Measurements from ENCODE around the gene PLCD4.
A peak's percentile ranks its signal among the peaks of the same experiment; 100 is the strongest.

The PLCD4 gene

DNA sequence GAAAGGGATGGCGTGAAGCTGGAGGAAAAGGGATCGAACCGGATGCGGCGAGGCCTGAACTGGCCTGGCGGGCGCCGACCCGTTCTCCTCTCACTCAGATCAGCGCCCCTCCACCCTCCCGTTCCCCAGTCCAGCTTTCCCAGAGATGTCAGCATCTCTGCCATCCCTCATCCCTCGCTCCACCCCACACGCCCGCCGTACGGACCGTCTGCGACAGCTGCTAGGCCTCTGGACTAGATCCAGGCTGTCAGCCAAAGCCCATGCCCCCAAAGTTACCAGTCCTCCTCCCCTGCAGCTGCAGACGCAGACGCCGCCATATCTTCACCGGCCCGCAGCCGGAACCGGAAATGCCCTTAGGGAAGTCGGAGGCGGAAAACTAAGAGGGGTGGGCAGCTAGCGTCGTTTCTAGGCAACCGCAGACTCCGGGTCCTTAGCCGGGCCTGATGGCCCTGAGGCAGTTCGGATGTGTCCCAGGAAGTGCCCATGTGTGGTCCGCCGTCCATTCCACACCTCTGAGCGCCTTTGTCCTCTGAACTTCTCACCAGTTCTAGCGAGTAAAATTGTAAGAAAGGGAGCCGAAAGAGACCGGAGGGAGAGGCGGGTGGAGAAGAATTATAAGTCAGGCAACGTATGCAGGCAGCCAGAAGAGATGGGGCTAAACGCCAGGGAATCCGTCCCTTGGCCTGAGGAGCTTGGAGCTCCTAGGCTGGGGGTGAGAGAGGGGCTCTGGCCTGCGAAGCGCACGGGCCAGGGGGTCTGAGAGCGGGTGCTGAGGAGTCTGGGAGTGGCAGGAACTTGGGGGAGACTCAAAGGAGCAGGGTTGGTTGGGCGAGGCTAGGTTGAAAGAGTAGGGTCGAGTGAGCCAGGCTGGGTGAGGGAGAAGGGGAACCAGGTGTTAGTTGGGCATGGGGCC, 64.2 kb downstream of the PLCD4 start, which contains the start of the genes RNF25 and STK36:
TSS of gene RNF25 (minus strand) at position 349 of the 913 bp plus-strand sequence. CDS start at position 317, 32 bp downstream.
TSS of gene STK36 (plus strand) at position 433 of the 913 bp plus-strand sequence. CDS start 744 bp downstream, outside the sequence.
- DNase-seq = peak; percentile 91

DNA sequence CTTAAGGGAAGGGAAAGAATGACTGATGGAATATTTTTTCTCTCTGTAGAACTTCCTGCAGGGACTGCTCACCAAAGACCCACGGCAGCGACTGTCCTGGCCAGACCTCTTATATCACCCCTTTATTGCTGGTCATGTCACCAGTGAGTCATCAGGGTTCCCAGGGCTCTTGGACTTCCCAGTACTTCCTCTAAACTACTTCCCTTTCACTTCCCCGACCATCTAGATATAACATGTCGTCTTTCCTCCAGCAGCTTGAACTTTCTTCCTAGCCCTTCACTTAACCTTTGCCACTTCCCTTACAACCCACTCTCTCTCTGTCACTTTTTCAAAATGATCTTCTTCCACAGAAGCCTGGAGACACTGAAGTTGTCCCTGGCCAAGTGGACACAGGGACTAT, 71.4 kb downstream of the PLCD4 start:
- no peak for DNase-seq

DNA sequence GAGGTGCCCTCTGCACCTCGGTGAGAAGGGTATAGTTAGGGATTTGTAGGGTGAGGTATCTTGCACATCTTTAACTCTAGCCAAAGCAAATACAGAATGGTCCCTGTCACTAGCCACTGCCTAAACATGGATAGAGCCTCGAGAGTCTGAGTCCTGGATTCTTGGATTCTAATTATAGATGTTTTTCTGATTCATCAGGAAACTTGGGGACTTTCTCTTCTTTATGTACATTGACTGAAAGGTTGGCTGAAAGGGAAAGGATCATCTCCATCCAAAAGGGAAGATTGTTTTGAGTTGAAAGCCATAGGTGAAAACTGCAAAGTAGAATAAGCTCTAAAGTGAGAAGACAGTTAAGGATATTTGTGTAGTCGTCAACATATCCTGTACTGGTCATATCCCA, 72.4 kb downstream of the PLCD4 start:
- no peak for DNase-seq
